GM23248 (cell line): ENCODE data around the gene TENT5A. TPM values are rescaled to one million over a fixed set of nuclear protein-coding genes. Genes with fewer than 3 reads are reported as not detected.

Experiments
- DNase-seq: peaks from one replicate; pipeline ENCODE4 v3.0.0-alpha.2; 2015
- H2AFZ ChIP-seq: fragments of 200-600 bp; sonication (generic); 2 replicates; pipeline ENCODE4 v1.6.1; 2016; ENCODE audit warnings: antibody characterized with exemption
- H3F3A ChIP-seq: fragments of 200-600 bp; sonication (generic); 2 replicates; pipeline ENCODE4 v1.6.1; 2016; ENCODE audit warnings: mild to moderate bottlenecking, antibody characterized with exemption, mixed run types; ENCODE audit not compliant: insufficient read depth
- H3K27ac ChIP-seq: fragments of 200-600 bp; sonication (generic); 2 replicates; pipeline ENCODE4 v1.5.1; 2016; ENCODE audit warnings: mild to moderate bottlenecking
- H3K27me3 ChIP-seq: fragments of 200-600 bp; sonication (generic); replicated peaks from 2 replicates; pipeline ENCODE4 v1.6.1; 2016; ENCODE audit warnings: mild to moderate bottlenecking; ENCODE audit not compliant: insufficient read depth
- H3K36me3 ChIP-seq: fragments of 200-600 bp; sonication (generic); 2 replicates; pipeline ENCODE4 v1.6.1; 2016; ENCODE audit warnings: low read depth, mild to moderate bottlenecking
- H3K4me1 ChIP-seq: fragments of 200-600 bp; sonication (generic); 2 replicates; pipeline ENCODE4 v1.6.1; 2016; ENCODE audit warnings: mild to moderate bottlenecking; ENCODE audit not compliant: insufficient read depth
- H3K4me2 ChIP-seq: fragments of 200-600 bp; sonication (generic); one replicate; pipeline ENCODE4 v1.6.1; 2016; ENCODE audit warnings: mild to moderate bottlenecking; ENCODE audit not compliant: unreplicated experiment
- H3K4me3 ChIP-seq: fragments of 200-600 bp; sonication (generic); 2 replicates; pipeline ENCODE4 v1.5.1; 2016; ENCODE audit warnings: mild to moderate bottlenecking
- H3K79me2 ChIP-seq: fragments of 200-600 bp; sonication (generic); 2 replicates; pipeline ENCODE4 v1.6.1; 2016; ENCODE audit warnings: mild to moderate bottlenecking; ENCODE audit not compliant: insufficient read depth
- H3K9ac ChIP-seq: fragments of 200-600 bp; sonication (generic); 2 replicates; pipeline ENCODE4 v1.6.1; 2016; ENCODE audit warnings: mild to moderate bottlenecking
- H3K9me2 ChIP-seq: fragments of 200-600 bp; sonication (generic); 2 replicates; pipeline ENCODE4 v1.6.1; 2016; ENCODE audit warnings: mixed run types, mild to moderate bottlenecking, moderate library complexity; ENCODE audit not compliant: insufficient read depth
- H3K9me3 ChIP-seq: fragments of 200-600 bp; sonication (generic); one replicate; pipeline ENCODE4 v1.6.1; 2017; ENCODE audit warnings: low read depth
- H4K20me1 ChIP-seq: fragments of 200-600 bp; sonication (generic); 2 replicates; pipeline ENCODE4 v1.6.0; 2016; ENCODE audit not compliant: insufficient read depth
- EZH2 ChIP-seq: fragments of 200-600 bp; sonication (generic); IDR thresholded peaks from 2 replicates; pipeline ENCODE4 v1.6.1; 2018; ENCODE audit warnings: antibody characterized with exemption, mild to moderate bottlenecking; ENCODE audit not compliant: insufficient read depth, poor library complexity, severe bottlenecking
- EZH2phosphoT487 ChIP-seq: fragments of 200-600 bp; sonication (generic); IDR thresholded peaks from 2 replicates; pipeline ENCODE4 v1.6.1; 2018; ENCODE audit warnings: antibody characterized with exemption, moderate library complexity, mild to moderate bottlenecking, low read depth; ENCODE audit not compliant: insufficient read depth
- WGBS, 2 experiments: methylation state at CpG; one replicate each; pipeline ENCODE4 v1.1.6; 2015 to 2017; ENCODE audit warnings: low lambda C conversion rate in 2 of 2, low coverage in 1 of 2; ENCODE audit errors: missing lambda C conversion rate in 2 of 2; 5-methylcytosine and 5-hydroxymethylcytosine counted together
- in situ Hi-C: fragments of 300-500 bp; cut with MboI; formaldehyde crosslinking; loops from 2 replicates; pipeline ENCODE4 v1.15.0; 2020
- polyA plus RNA-seq: library from polyadenylated mRNA; unstranded; fragments of >200 nt; fragmentation: Nextera tagmentation; extraction: Ambion mirVana; gene quantifications from 2 replicates; pipeline ENCODE4 v1.2.1, GENCODE V29; 2016
- total RNA-seq: library from RNA; depleted of rRNA; stranded (reverse); fragments of >200 nt; shearing (Covaris generic); gene quantifications from 2 replicates; pipeline ENCODE4 v1.2.3, GENCODE V29; 2014

TENT5A gene
- total and polyA plus RNA-seq, 2 experiments from 2014 or later, result 39.2 to 48.6 TPM

DNA sequence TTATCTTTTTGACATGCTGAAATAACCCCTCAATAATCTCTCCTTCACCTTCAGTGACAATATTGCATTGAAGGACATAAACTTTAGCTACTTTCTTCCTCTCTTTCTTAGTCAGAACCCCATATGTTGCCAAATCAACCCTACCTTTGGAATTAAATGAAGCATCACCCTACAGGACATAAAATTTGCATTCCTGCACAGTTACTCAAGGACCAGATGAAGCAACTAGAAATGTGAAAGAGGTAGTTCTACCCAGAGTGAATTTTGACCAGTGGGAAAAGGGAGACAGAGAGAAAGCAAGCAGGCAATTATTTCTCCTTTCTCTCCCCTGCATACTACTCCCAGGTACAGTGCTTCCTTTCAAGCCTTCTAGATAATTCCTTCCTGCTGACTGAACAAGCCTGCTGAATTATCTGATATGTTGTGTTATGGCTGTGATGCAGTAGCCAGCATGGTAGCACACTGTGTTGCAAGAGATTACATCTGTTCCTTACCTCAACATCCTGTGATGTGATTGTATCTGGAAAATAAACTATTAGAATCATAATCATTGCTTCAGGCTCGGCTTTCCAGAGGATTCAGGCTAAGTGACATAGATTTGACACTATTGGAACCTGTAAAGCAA, 16.6 kb downstream of the TENT5A start:
- Histone ChIP-seq H3K27ac (no peak overlapping the region), H3K4me3 (no peak overlapping the region), H3K27me3 (no peaks in the 10 kb centered on the region), H3K9me2 (no peaks in the 10 kb centered on the region), H3K4me1 (peaks cover 8% of the 10 kb centered on the region), H3K36me3 (no peaks in the 10 kb centered on the region), H3F3A (peaks cover 27% of the 10 kb centered on the region; the same call in 1 of the 2 replicates), H4K20me1 (no peaks in the 10 kb centered on the region), H2AFZ (no peak overlapping the region), H3K9ac (no peak overlapping the region), H3K9me3 (no peaks in the 10 kb centered on the region), H3K79me2 (0 out of 2 replicates have a peak, but pooled peaks cover 3% of the 10 kb centered on the region), H3K4me2 (no peak overlapping the region)
- in situ Hi-C loops, result loop anchor here (25.0 kb wide), 2 partner anchors 474 to 1524 kb away; no protein-coding TSS in a partner anchor
- WGBS, 2 experiments, result 72 to 85% methylated on average over 1 of the region's 1 CpG
- TF ChIP-seq EZH2phosphoT487 (no peak), EZH2 (no peak)
- peak; percentile 50 for DNase-seq

DNA sequence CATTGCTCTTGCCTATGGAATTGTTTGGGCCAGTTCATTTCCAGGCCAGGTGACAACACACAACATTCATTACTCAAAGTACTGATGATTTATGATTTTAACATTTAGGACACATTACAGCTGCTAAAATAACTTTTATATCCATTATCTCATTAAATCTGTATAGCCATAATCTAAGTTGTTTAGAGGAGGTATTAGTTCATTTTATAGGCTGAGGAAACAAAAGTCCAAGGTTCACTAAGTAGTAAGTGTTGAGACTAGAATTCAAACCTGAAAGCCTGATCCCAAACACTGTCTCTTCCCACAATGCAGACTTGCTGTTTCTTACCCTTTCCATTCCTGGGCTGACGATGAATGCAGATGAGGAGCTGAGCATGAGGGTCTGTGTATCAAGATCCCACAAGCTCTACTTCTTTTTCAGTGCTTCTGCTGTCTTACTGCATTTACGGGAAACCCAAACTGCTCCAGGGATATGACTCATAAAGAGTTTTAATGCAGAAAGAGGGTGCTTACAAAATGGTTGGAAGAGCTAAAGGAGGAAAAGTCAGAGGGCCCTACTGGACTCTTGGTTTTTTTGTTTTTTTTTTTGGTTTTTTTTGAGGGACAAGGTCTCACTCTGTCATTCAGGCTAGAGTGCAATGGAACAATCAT, 17.9 kb downstream of the TENT5A start:
- TF ChIP-seq EZH2 (no peak), EZH2phosphoT487 (no peak)
- WGBS, 2 experiments, result 96 to 97% methylated on average over 2 of the region's 2 CpGs
- Histone ChIP-seq H3K27ac (no peak overlapping the region), H3F3A (peaks cover 27% of the 10 kb centered on the region; the same call in 1 of the 2 replicates), H3K79me2 (0 out of 2 replicates have a peak, but pooled peaks cover 3% of the 10 kb centered on the region), H3K4me3 (no peak overlapping the region), H3K9me3 (no peaks in the 10 kb centered on the region), H3K9me2 (no peaks in the 10 kb centered on the region), H3K9ac (no peak overlapping the region), H3K27me3 (no peaks in the 10 kb centered on the region), H4K20me1 (no peaks in the 10 kb centered on the region), H2AFZ (no peak overlapping the region), H3K36me3 (no peaks in the 10 kb centered on the region), H3K4me2 (no peak overlapping the region), H3K4me1 (peaks cover 8% of the 10 kb centered on the region)
- DNase-seq, result no peak
- in situ Hi-C loops, result loop anchor here (25.0 kb wide), 2 partner anchors 472 to 1522 kb away; no protein-coding TSS in a partner anchor

- Histone ChIP-seq H3K9ac (no peak overlapping the region), H3F3A (peaks cover 27% of the 10 kb centered on the region; the same call in 1 of the 2 replicates), H3K9me2 (no peaks in the 10 kb centered on the region), H2AFZ (no peak overlapping the region), H3K4me1 (peaks cover 8% of the 10 kb centered on the region), H4K20me1 (no peaks in the 10 kb centered on the region), H3K79me2 (0 out of 2 replicates have a peak, but pooled peaks cover under 1% of the 10 kb centered on the region), H3K4me3 (no peak overlapping the region), H3K4me2 (no peak overlapping the region), H3K27me3 (no peaks in the 10 kb centered on the region), H3K27ac (no peak overlapping the region), H3K36me3 (no peaks in the 10 kb centered on the region), H3K9me3 (no peaks in the 10 kb centered on the region)
- in situ Hi-C loops, result loop anchor here (25.0 kb wide), 2 partner anchors 472 to 1522 kb away; no protein-coding TSS in a partner anchor
- no peak for DNase-seq
- TF ChIP-seq EZH2phosphoT487, result no peak
- no peak for TF ChIP-seq EZH2
- 95 to 96% methylated on average over 2 of the region's 2 CpGs for WGBS, 2 experiments
Measured at GRCh38 chr6:81734081-81734480, 18.4 kb downstream of the TENT5A start.

DNA sequence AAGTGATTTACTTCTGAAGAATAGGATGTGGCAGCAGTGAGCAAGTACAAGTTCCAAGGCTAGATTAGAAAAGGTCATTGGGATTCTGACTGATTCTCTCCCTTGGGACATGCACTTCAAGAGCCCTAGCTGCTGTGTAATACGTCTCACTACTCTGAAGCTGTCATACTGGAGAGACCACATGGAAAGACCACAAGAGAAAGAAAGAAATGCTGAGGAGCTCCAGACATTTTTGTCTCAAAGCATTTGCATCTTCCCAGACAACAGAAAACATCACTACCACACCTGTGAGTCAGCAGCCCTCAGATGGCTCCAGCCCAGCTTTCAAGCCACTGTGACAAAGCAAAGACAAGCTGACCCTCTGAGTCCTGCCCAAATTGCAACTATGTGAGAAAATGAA, 20.7 kb downstream of the TENT5A start:
- no peaks in the 10 kb centered on the region for H3K9me2 ChIP-seq
- no peaks in the 10 kb centered on the region for H4K20me1 ChIP-seq
- H3K9ac ChIP-seq, result no peak overlapping the region
- H3F3A ChIP-seq, result peaks cover 27% of the 10 kb centered on the region; the same call in 1 of the 2 replicates
- H3K4me1 ChIP-seq, result peaks cover 8% of the 10 kb centered on the region
- no peaks in the 10 kb centered on the region for H3K9me3 ChIP-seq
- no peak overlapping the region for H3K4me3 ChIP-seq
- no peaks in the 10 kb centered on the region for H3K36me3 ChIP-seq
- no peak overlapping the region for H3K4me2 ChIP-seq
- peak; percentile 60 for DNase-seq
- WGBS, 2 experiments, result 29 to 42% methylated on average over 1 of the region's 1 CpG
- in situ Hi-C loops, result loop anchor here (25.0 kb wide), 2 partner anchors 470 to 1520 kb away; no protein-coding TSS in a partner anchor
- no peaks in the 10 kb centered on the region for H3K27me3 ChIP-seq
- no peak overlapping the region for H2AFZ ChIP-seq
- no peak overlapping the region for H3K27ac ChIP-seq
- no peak for TF ChIP-seq EZH2phosphoT487
- no peak for TF ChIP-seq EZH2
- no peaks in the 10 kb centered on the region for H3K79me2 ChIP-seq
